ENCODE measurements around the gene MRPL2.

GRCh38 chr6:43101497-43101896 lies 42.3 kb upstream of the MRPL2 start:
- TF ChIP-seq CTCF (conservative IDR thresholded peaks at IDR 0.05): no peak
- TF ChIP-seq EZH2 (IDR thresholded peaks at IDR 0.05; ENCODE audit: low read depth): no peak

All from PC-9 (cell line).